Stimulated activated CD8-positive, alpha-beta memory T cell treated with anti-CD3 and anti-CD28 coated beads, Interleukin-12 subunit alpha, Interleukin-12 subunit beta, amount 100 ng/mL, for 1 hour (primary cell): ENCODE data around the gene ARMC12.
"Not testable (repeated sequence)": the region's sequence is repeated elsewhere in the genome, so short reads cannot be mapped to it uniquely, and the experiment has no call there.

Experiments
- DNase-seq: peaks from one replicate; pipeline ENCODE4 v3.0.0-alpha.2; 2020; ENCODE audit warnings: low read depth

Gene ARMC12

DNA sequence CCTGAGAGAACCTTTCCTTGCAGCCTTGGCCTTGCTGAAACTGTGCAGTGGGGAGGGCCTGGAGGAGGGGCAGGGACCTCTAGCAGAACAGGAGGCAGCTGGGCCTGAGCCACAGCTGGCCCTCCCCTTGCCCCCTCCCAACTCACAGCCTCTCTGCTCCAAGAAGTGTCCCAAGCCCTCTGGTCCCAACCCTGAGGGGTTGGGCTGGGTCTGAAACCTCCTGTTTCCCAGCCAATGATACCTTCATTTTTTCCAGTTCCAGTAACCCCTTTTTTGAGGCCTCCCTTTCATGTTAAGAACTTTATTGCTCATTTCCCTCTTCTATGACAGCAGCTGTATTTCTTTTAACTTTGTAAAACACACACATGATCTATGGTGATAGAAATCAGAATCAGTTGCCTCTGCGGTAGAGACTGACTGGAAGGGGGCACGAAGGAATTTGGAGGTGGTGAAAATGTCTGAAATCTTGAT, 17.9 kb upstream of the ARMC12 start:
- DNase-seq: no peak

DNA sequence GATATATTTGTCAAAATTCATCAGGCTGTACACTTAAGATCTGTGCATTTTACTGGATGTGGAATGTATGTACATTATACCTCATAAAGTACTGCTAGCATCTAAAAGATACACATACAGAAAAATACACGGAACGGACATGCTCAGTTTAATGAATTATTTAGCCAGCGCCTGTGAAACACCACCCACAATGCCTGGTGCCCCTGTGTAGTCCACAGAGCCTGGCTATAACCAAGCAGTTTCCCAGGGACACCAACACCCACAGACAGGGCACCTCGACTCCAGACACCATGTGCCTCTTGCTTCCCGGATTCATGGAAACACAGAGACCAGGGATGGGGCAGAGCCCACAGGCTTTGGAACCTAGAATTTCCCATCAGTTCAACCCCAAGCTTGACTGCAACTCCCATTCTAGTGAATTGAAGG, 17.4 kb upstream of the ARMC12 start:
- DNase-seq: no peak

DNA sequence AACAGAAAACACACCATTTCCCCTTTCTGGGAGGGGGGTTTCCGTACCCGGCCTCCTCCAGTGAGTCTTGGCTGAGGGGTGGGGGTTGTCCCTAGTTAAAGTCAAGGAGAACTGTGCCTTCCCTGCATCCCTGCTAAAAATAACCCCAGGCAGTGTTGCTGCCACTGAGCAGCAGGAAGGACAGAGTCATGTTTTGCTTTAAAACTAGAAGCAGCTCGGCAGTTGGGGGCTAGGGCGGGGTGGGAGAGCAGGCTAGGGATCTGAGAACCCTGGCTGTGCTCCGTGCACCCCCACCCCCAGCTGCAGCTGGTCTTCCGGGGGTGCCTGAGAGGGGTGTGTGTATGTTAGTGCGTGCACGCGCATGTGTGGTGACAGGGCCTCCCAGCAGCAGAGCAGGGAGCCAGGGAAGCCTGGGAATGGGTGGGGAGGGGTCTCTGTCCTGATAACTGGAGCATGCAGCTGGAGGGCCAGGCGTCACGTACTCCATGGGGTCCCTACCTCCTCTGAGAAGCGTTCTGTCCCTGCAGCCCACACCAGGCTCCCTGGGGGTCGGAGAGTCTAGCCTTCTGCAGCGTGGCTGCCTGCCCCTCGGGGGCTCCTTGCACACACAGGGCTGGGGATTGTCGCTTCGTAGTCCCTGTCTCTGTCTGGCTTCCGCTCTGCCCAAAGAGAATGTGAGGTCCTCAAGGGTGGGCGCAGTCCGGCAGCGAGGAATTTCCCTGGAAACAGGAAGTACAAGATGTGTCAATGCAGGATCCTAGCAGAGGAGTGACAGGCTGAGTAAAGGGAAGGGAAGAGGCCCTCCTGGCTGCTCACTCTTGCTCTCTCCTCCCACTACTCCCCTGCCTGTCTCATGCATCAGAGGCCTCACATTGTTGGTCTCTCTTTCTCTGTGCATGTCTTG, 16.8 kb upstream of the ARMC12 start:
- DNase-seq: no peak

DNA sequence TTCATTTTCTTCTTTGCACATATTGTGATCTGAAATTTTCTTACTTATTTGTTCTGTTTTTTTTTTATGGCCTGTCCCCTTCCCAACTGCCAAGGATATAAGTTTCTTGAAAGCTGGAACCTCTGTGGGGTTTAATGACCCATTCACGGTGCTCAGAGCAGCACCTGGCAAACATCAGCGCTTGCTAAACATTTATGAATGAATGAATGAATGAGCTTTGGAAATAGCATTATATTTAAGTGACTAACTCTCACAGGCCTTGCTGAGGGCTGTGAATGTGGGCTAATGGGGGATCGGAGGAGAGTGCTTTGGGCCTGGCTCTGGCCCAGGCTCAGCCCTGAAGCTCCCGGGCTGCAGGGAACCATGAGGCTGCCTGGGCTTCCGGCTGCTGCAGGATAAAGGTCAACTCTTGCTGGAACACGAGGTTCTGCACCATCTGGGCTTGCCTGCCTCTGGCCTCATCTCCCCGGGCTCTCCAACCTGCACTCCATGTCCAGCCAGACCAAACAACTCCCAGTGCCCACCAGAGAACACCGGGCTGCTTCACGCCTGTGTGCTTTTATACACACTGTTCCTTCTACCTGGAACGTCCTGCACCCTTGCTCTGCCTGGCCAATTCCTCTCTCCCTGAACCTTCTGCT, 14.6 kb upstream of the ARMC12 start:
- DNase-seq: no peak

DNA sequence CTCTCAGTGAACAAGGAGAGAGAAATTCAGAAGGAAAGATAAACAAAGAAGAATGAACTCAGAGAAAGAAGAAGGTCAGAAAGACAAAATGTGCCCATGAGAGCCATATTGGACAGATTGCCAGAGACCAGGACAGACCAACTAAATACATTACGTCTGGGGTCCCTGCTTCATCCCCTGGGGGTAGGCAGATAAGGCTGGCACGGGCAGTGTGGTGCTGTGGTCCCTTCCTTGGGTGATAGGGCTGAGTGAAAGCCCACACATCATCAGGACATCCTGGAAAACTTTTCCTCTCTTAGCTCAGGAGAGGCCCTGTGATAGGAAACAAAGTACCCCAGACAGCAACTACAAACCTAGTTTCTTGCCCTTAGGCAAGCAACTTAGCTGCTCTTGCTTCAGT, 13.2 kb upstream of the ARMC12 start:
- DNase-seq: no peak

DNA sequence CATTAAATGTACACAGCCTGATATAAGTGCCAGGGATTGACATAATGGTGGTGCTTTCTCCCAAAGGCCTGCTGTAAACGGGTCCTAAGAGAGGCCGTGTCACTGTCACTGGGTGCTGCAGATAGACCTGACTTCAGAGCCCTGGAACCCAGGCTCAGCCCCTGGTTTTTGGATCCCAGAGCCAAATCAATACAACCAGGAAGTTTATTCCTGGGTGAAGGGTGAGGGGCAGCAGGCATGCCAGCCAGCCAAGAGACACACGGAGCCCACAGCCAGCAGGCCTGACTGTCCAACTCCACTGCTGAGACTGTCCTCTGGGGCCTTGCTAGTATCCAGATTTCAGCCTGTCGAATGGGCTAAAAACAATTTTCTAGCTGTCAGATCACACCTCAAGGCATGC, 12.8 kb upstream of the ARMC12 start:
- no peak for DNase-seq

DNA sequence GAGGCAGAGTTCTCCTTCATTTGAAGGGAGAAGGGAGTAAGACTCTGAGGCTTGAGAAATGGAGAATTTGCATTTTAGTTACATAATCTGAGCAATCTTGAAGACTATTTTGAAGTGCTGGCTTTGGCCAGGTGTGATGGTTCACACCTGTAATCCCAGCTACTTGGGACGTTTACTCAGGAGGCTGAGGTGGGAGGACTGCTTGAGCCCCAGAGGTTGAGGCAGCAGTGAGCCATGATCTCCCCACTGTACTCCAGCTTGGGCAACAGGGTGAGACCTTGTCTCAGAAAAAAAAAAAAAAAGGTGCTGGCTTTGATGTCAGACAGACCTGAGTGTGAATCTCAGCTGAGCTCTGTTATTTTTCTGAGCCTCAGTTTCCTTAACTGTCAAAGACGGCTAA, 12.4 kb upstream of the ARMC12 start:
- no peak for DNase-seq

DNA sequence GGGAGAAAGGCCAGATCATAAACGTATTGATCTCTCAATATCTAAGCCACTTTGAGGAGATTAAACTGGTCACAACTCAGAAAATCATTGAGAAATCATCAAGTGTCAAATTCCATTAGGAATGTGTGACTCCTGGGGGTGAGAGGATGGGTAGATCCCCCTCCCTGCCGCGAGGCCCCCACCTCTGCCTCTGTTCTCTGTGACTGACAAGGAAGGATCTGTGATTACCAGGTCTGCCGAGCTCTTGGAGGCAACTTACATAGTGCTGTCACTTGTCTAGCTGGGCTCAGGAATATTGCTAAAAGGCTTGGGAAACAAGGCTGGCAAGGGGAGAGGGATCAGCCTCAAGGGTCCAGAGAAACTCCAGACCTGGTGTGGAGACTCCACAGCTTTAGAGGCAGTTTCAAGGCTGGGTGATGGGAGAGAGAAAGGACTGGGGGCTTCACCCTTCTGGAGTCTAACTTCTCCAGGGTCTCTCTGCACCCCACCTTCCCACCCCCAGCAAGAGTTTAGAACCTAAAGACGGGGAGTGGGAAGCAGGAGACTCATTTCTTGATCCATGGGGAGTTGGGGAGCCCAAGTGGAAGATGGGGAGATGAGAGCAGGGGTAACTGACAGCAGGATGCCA, 11.6 kb upstream of the ARMC12 start:
- no peak for DNase-seq

DNA sequence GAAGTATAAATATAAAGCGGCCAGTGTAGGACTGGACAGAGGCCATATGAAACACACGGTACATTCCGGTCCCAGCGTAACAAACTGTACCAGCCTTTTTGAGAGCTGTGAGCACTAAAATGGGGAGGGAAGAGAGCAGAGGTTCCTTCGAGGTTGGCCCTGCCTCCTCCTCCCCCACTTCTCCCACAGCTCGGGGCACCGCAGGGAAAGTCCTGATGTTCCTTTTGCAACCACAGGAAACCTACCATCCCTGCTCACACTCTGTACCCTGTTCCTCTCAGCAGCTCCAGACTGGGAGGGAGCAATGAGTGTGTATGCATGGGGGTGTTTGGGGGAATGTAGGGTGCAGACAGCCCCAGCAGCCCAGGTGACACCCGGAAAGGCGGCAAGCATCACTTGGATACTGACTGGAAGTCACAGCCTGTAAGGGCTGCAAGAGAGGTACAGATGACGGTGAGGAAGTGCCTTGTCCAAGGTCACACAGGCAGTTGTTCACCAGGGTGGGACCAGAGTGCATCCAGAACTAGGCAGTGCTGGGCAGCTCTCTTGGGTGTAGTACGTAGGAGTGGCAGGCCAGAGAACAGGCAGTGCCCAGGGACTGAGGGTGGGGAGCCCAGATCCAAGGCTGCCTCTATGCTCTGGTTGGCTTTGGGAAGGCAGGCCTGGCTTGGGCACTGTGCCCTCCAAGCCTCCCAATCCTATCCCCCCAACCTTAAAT, 11.0 kb upstream of the ARMC12 start:
- no peak for DNase-seq

DNA sequence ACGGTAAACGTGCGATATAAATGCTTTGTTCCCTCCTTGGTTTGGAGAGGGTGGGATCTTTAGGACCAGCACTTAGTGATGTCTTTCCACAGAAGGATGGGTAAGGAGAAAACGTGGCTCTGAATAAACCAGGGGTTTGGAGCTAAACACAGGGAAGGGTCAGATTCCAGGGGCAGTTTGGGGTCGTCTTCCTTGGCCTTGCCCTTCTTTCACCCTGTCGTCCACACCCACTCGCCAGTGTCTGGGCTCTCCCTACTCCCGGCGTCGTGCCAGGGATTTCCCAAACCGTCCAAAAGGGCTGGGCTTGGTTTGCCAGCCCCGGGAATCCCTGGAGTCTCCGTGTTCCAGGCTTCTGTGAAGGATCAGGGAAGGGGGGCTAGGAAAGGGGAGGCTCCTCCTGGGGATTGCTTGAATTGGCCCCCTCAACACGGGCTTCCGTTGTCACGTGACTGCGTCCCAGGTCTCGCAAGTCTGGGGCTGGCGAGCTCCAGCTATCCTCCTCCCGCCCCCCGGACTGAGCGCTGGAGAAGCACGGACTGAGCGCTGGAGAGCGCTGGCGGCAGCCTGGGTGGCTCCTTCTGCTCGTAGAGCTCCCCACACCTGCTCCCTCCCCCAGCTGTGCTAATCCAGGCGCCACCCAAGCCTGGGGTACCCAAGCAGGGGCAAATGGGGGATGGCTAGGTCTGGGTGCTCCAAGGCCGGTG, 9.4 kb upstream of the ARMC12 start:
- DNase-seq: no peak

DNA sequence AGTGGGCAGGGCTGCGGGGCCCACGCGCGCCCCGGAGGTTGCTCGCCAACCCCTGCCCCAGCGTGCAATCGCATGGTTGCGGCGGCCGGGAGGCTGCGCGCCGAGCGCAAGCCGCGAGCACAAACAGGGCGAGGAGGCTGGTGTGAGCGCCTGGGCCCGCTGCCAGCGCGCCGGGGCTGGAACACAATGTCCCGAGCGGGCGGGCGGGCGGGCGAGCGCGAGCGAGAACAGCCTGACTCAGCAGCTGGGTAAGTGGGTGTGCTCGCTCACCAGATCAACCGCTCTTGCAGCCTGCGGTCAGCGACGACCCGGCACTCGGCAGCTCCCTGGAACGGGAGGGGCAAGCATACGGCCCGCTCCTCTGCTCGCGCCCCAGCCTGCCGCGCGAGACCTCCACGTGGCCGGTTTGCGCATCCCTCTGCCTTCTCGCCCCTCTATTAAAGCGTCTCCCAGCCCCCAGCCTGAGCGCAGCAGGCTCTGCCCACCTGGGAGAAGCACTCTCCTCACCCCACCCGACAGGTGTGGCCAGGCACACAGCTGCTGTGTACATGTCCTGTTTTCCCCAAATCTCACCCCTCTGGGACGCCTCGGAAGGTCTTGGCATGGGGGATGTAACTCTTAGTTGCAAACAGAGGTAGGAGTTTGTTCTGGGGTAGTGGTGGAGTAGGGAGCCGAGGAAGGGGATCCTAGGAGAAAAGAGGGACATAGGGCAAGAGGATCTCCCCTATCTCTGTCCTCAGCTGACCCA, 8.7 kb upstream of the ARMC12 start:
- peak; percentile 77 for DNase-seq

DNA sequence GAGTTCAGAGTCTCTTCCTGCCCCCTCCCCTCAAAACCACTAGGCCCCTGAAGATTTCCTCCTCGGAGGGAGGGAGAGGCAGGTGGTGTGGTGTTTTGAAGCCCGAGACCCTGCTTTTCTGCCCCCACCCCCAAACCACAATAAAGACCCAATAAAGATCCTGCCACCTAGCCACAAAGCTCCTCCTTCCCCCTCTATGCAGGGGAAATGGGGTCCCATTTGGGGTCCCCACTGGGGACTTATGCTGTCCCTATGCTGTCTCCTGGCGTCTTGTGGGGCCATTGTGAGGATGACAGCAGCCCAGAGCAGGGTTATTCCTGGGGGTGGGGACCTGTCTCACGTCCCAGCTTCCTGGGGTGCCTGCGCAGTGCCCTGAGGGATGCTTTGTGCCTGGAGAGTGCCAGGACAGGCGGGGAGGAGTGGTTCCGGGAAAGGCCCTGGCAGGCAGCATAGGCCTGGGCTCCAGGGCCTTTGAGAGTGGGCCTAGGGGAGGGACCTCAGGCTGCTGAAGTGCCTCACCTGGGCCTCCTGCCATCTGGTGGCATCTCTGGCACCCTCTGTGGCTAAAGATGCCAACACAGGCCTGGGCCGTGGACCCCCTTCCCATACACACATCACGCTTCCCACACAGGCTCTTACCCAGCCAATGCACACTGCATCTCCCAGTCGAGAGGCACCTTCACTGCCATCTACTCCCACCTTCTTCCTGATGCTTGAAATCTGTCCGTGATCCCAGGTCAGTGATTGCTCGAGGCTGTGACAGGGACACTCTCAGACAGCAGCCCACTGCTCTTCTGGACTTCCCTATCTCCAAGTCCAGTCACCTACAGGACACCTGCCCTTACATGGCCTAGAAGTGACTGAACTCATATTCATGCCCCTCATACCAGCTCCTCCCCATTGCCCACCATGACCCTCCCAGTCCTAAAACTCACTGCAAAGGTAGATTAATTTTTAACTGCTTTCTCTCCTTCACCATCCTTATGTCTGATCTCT, 7.9 kb upstream of the ARMC12 start:
- no peak for DNase-seq

DNA sequence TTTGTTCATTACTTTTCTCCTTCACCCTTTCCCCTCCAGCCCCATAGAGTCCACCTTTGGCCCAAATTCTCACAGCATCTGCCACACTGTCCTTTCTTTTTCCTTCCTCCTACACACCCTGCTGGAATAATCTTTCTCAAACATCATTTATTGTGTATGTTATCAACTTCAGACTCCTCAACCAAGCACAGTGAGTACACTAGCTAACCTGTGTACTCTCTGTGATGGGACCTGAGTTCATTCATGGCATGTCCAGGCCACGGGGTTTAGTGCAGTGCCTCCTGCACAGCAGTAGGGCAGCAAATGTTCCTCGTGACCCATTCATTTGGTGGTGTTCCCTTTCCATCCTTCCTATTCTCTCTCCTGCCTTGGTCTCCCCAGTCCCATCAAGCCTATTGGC, 7.1 kb upstream of the ARMC12 start:
- no peak for DNase-seq

DNA sequence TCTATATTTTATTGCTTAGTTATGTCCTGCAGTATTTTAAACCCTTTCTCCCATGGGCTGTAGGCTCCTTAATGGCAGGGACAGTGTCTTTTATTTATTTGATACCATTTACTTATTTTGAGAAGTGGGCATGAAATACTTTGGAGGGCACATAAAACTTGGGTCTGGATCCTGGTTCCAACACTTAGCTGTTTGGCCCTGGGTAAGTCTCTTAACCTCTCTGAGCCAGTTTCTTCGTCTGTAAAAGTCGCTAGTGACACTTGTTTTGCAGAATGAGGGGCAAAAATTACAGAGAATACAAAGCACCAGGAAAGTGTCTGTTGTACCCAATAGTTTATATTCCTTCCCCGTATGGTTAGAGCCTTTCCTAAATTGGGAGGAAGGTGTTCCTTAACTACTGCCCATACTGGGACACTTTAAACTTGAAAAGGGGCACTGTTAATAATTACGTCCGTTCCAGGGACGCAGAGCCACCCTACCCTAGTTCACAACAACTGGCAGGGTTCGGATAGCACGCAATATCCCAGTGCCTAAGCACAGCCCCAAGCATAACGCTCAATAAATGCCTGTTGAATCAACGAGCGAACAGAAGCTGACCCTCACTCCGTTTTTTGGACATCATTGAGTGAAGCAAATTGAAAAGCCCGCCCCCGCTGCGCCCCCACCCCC, 6.0 kb upstream of the ARMC12 start:
- no peak for DNase-seq

DNA sequence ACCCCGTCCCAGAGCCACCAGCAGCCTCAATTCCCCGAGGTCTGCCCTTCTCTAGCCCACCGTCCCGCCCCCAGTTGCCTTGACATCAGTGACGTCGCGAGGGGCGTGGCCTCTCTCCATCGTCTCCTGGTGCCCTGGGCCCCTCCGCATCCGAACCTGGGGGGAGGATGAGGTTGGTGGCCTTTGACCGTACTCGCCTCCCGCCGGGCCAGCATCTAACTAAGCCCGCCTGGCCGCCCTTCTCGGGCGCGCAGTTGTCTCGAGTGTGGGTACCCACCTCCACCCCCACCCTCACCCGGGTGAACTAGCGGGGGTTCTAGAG, 5.5 kb upstream of the ARMC12 start:
- peak; percentile 93 for DNase-seq

DNA sequence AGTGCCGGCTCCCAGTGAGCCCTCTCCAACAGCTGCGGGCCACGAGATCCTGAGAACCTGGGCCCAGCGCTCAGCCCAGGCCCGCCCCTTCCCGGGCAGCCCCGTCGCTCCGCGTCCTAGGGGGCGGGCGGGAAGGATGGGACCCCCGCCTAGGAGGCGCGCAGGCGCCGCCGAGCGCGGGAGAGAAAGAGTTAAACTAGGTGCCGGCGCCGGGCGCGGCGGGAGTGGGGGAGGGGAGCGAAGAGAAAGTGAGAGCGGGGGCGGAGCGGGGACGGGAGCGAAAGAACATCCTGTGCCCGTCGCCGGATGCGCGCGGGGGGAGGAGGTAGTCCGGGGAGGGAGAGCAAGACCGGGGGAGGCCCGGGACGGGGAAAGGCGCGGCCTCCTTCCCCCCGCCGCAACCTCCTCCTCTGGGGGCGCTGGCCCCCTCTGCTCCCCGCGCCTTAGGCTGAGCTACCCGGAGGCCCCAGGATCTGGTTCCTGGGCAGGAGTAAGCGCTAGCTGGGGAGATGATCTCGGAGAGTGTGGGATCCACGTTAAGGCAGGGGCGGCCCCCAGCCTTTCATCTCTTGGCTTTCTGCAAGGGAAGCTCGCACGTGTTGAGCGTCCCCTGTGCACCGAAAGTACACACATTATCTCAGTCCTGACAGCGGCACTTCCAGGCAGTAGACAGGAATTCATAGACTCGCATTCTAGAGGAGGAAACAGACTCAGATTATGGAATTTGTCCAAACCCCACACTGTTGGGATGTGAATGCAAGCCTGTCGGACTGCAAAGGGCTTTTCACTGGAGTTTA, 4.9 kb upstream of the ARMC12 start:
- peak; percentile 91 for DNase-seq

DNA sequence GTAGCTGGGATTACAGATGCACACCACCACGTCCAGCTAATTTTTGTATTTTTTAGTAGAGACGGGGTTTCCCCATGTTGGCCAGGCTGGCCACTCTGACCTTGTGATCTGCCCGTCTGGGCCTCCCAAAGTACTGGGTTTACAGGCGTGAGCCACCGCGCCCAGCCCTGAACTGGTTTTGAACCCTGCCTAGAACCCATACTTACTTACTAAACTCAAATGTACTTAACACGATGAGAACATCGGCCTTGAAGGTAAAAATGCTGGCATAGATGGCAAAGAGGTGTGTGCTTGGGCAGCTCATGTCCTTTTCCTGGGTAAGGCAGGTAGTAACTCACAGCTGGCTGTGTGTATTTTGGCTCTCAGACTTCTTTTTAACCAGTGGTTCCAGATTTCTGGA, 3.2 kb upstream of the ARMC12 start:
- no peak for DNase-seq

DNA sequence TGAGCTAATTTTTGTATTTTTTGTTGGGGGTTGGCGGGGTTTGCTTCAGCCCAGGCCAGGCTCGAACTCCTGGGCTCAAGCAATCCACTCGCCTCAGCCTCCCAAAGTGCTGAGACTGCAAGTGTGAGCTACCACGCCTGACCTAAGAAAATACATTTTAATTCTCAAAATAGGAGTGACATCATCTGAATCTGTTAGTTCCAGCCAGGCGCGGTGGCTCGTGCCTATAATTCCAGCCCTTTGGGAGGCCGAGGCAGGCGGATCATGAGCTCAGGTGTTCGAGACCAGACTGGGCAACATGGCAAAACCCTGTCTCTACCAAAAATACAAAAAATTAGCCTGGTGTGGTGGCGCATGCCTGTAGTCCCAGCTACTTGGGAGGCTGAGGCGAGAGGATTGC, 2.5 kb upstream of the ARMC12 start:
- not testable (repeated sequence) for DNase-seq

DNA sequence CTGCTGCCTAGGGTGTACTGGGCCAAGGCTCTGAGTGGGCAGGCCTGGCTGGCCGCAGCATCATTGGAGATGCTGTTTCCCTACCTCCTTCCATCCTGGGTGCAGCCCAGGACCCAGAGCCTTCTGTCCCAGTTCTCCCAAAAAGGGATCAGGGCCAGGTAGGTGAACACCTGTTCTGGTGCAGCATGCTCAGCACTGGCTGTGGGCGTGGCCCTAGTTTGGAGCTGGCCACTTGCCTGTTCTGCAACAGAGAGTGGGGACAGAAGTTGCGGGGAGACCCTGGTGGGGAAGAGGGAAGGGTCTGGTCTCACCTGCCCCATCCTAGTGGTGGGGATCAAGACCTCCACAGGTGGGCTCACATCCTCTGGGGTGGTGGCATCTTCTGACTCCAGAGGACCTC, 1.4 kb upstream of the ARMC12 start:
- no peak for DNase-seq
